Measurements from ENCODE around the gene CFAP20DC. TPM values are rescaled to one million over a fixed set of nuclear protein-coding genes. Genes with fewer than 3 reads are reported as not detected.

CFAP20DC gene
- total and polyA plus RNA-seq, 2 of the 13 experiments (the other 11 are each of a cell fraction or from before 2014, with no cell fraction given) = not detected

DNA sequence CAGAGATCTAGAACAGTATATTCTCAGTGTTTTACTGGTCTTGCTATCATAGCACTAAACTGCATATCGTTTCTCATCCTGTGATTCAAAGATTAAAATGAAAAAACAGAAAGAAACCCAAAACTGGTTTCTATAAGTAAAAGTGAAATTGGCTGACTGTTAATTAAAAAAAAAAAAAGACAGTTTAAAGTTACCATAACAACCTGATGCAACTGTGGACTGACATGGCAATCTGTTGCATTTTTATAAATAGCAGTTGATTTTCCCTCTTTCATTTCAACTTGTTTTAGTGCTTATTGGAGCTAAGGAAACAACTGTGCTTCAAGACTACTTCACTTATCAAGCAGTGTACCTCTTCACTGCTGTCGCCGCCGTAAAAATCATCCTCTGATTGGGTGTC, 186.6 kb downstream of the CFAP20DC start:
- Histone ChIP-seq H3K27me3 (ENCODE audit: control insufficient read depth in 1 of 2, insufficient read depth in 2 of 2, low read length in 2 of 2) (no peaks in the 10 kb centered on the region), H4K20me1 (ENCODE audit: insufficient read depth, low read length) (no peaks in the 10 kb centered on the region), H3K4me2 (ENCODE audit: low read depth, low read length) (no peak overlapping the region), H3K4me3 (replicated peaks in 1 of 3; ENCODE audit: insufficient read depth in 1 of 3, low read depth in 2 of 3, low read length in 3 of 3) (no peak overlapping the region), H3K27ac (ENCODE audit: extremely low read length, insufficient read depth, low read length) (no peak overlapping the region), H3K9ac (ENCODE audit: insufficient read depth, low read depth, low read length) (no peak overlapping the region), H3K9me3 (ENCODE audit: low read length) (no peaks in the 10 kb centered on the region), H3K4me1 (ENCODE audit: insufficient read depth, low read length) (no peaks in the 10 kb centered on the region), H2AFZ (ENCODE audit: low read length) (no peak overlapping the region), H3K36me3 (replicated peaks in 1 of 2; ENCODE audit: control insufficient read depth in 1 of 2, insufficient read depth in 2 of 2, low read length in 2 of 2) (no peaks in the 10 kb centered on the region), H3K79me2 (ENCODE audit: insufficient read depth, low read length) (no peaks in the 10 kb centered on the region)
- in situ Hi-C loops (cut with HindIII; ENCODE audit: extremely low pct_ligation_motif_present, low pct_unique_long_range_greater_than_20kb) (no loop called here), intact Hi-C loops (cut with micrococcal nuclease; ENCODE audit: unreplicated experiment) (no loop called here)
- BruUV-seq (replicated peaks) = no TSS peak
- no peak for FAIRE-seq
- WGBS (ENCODE audit: low lambda C conversion rate) = 68% methylated on average over 4 of the region's 4 CpGs
- no peak for DNase-seq (ENCODE audit: low spot score)
- CTCF ChIA-PET (ENCODE audit: low intra/inter-chr PET ratio, low total read pairs) = no interaction called here
- no peak for ATAC-seq
- POLR2A ChIA-PET = no interaction called here
- TF ChIP-seq CBX2 (IDR thresholded peaks at IDR 0.05; ENCODE audit: low read depth, low read length) (no peak), CBX2 (CRISPR knock-in tag; IDR thresholded peaks at IDR 0.05; ENCODE audit: low read depth) (no peak), DPF2 (CRISPR knock-in tag; IDR thresholded peaks at IDR 0.05; ENCODE audit: borderline replicate concordance, low read depth) (no peak), ZNF614 (CRISPR knock-in tag; IDR thresholded peaks at IDR 0.05; ENCODE audit: borderline replicate concordance) (no peak), ZNF34 (CRISPR knock-in tag; IDR thresholded peaks at IDR 0.05; ENCODE audit: borderline replicate concordance) (no peak), HNRNPLL (IDR thresholded peaks at IDR 0.05; ENCODE audit: low read depth, low read length, poor library complexity, severe bottlenecking) (no peak), SMAD9 (CRISPR knock-in tag; IDR thresholded peaks at IDR 0.05) (no peak)
- TF ChIP-seq, protein P1, sequence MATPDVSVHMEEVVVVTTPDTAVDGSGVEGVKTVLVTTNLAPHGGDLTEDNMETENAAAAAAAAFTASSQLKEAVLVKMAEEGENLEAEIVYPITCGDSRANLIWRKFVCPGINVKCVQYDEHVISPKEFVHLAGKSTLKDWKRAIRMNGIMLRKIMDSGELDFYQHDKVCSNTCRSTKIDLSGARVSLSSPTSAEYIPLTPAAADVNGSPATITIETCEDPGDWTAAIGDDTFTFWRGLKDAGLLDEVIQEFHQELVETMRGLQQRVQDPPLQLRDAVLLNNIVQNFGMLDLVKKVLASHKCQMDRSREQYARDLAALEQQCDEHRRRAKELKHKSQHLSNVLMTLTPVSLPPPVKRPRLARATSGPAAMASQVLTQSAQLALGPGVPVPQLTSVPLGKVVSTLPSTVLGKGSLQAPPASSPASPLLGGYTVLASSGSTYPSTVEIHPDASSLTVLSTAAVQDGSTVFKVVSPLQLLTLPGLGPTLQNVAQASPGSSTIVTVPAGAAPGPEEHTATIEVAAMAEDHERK (CRISPR knock-in tag; IDR thresholded peaks at IDR 0.05; ENCODE audit: low read depth) = no peak
- TF ChIP-seq, protein P2, sequence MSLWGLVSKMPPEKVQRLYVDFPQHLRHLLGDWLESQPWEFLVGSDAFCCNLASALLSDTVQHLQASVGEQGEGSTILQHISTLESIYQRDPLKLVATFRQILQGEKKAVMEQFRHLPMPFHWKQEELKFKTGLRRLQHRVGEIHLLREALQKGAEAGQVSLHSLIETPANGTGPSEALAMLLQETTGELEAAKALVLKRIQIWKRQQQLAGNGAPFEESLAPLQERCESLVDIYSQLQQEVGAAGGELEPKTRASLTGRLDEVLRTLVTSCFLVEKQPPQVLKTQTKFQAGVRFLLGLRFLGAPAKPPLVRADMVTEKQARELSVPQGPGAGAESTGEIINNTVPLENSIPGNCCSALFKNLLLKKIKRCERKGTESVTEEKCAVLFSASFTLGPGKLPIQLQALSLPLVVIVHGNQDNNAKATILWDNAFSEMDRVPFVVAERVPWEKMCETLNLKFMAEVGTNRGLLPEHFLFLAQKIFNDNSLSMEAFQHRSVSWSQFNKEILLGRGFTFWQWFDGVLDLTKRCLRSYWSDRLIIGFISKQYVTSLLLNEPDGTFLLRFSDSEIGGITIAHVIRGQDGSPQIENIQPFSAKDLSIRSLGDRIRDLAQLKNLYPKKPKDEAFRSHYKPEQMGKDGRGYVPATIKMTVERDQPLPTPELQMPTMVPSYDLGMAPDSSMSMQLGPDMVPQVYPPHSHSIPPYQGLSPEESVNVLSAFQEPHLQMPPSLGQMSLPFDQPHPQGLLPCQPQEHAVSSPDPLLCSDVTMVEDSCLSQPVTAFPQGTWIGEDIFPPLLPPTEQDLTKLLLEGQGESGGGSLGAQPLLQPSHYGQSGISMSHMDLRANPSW (CRISPR knock-in tag; IDR thresholded peaks at IDR 0.05; ENCODE audit: borderline replicate concordance) = no peak
- TF ChIP-seq, protein P3, sequence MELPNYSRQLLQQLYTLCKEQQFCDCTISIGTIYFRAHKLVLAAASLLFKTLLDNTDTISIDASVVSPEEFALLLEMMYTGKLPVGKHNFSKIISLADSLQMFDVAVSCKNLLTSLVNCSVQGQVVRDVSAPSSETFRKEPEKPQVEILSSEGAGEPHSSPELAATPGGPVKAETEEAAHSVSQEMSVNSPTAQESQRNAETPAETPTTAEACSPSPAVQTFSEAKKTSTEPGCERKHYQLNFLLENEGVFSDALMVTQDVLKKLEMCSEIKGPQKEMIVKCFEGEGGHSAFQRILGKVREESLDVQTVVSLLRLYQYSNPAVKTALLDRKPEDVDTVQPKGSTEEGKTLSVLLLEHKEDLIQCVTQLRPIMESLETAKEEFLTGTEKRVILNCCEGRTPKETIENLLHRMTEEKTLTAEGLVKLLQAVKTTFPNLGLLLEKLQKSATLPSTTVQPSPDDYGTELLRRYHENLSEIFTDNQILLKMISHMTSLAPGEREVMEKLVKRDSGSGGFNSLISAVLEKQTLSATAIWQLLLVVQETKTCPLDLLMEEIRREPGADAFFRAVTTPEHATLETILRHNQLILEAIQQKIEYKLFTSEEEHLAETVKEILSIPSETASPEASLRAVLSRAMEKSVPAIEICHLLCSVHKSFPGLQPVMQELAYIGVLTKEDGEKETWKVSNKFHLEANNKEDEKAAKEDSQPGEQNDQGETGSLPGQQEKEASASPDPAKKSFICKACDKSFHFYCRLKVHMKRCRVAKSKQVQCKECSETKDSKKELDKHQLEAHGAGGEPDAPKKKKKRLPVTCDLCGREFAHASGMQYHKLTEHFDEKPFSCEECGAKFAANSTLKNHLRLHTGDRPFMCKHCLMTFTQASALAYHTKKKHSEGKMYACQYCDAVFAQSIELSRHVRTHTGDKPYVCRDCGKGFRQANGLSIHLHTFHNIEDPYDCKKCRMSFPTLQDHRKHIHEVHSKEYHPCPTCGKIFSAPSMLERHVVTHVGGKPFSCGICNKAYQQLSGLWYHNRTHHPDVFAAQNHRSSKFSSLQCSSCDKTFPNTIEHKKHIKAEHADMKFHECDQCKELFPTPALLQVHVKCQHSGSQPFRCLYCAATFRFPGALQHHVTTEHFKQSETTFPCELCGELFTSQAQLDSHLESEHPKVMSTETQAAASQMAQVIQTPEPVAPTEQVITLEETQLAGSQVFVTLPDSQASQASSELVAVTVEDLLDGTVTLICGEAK (IDR thresholded peaks at IDR 0.05) = no peak
- TF ChIP-seq, protein P3 (CRISPR knock-in tag; IDR thresholded peaks at IDR 0.05) = no peak
- TF ChIP-seq, protein P4, sequence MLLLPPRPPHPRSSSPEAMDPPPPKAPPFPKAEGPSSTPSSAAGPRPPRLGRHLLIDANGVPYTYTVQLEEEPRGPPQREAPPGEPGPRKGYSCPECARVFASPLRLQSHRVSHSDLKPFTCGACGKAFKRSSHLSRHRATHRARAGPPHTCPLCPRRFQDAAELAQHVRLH (CRISPR knock-in tag; IDR thresholded peaks at IDR 0.05; ENCODE audit: borderline replicate concordance, low read depth) = no peak

Measured in HepG2 (cell line).